Activated CD4-positive, alpha-beta memory T cell treated with anti-CD3 and anti-CD28 coated beads for 36 hours (primary cell): ENCODE measurements around the gene COL28A1. TPM values are rescaled to one million over a fixed set of nuclear protein-coding genes. Genes with fewer than 3 reads are reported as not detected.

Experiments
- CTCF ChIA-PET: fragments of 350-600 bp; sonication (Branson Sonifier 250); formaldehyde crosslinking; loops from one replicate; lab custom pipeline; 2021; ENCODE audit warnings: antibody characterized with exemption, inconsistent platforms; lab: Charles Lee
- POLR2A ChIA-PET: fragments of 350-600 bp; sonication (Branson Sonifier 250); formaldehyde crosslinking; loops from one replicate; lab custom pipeline; 2021; ENCODE audit warnings: antibody characterized with exemption; lab: Charles Lee
- DNase-seq: peaks from one replicate; pipeline ENCODE4 v3.0.0-alpha.2; 2020
- H3K27ac Mint-ChIP-seq: one replicate; pipeline ENCODE4 v1.8.0; 2021; ENCODE audit warnings: mixed read lengths
- H3K27me3 Mint-ChIP-seq: one replicate; pipeline ENCODE4 v1.8.0; 2021; ENCODE audit warnings: mixed read lengths
- H3K36me3 Mint-ChIP-seq: one replicate; pipeline ENCODE4 v1.8.0; 2021; ENCODE audit warnings: mixed read lengths
- H3K4me1 Mint-ChIP-seq: one replicate; pipeline ENCODE4 v1.8.0; 2021; ENCODE audit warnings: low read depth, mixed read lengths
- H3K4me3 Mint-ChIP-seq: one replicate; pipeline ENCODE4 v1.8.0; 2021; ENCODE audit warnings: mild to moderate bottlenecking, mixed read lengths
- H3K9me3 Mint-ChIP-seq: one replicate; pipeline ENCODE4 v1.8.0; 2021; ENCODE audit warnings: mixed read lengths
- intact Hi-C: fragments of 100-400 bp; cut with micrococcal nuclease; formaldehyde crosslinking; loops from one replicate; pipeline ENCODE4 v1.15.1; 2023
- total RNA-seq, 2 experiments: library from RNA; stranded (reverse); gene quantifications; one replicate each; pipeline ENCODE4 v1.2.3, GENCODE V29; 2021

Gene COL28A1
- total RNA-seq, 2 experiments from 2014 or later = 0.19 TPM; not detected in 1

GRCh38 chr7:7536396-7537019 lies 835 bp upstream of the COL28A1 start:
- Mint-ChIP-seq H3K27me3 (peaks cover 7% of the 10 kb centered on the region), H3K4me1 (no peaks in the 10 kb centered on the region), H3K4me3 (no peak overlapping the region), H3K36me3 (no peaks in the 10 kb centered on the region), H3K27ac (no peak overlapping the region), H3K9me3 (no peaks in the 10 kb centered on the region)
- ChIA-PET CTCF (interaction anchor here (0.6 to 2.1 kb wide), 2 partner anchors 431 to 433 kb away, joined by 3 to 11 read pairs; no protein-coding TSS in a partner anchor), POLR2A (no interaction called here)
- intact Hi-C loops = loop anchor here (1.0 kb wide), 1 partner anchor 433 kb away; no protein-coding TSS in a partner anchor
- DNase-seq = no peak

- CTCF ChIA-PET = no interaction called here
Measured at GRCh38 chr7:7533831-7534430, 1.7 kb downstream of the COL28A1 start.

GRCh38 chr7:7529328-7529727 lies 6.3 kb downstream of the COL28A1 start:
- intact Hi-C loops = no loop called here
- Mint-ChIP-seq H3K27me3 (peaks cover 6% of the 10 kb centered on the region), H3K9me3 (no peaks in the 10 kb centered on the region), H3K36me3 (no peaks in the 10 kb centered on the region), H3K4me3 (no peak overlapping the region), H3K27ac (no peak overlapping the region), H3K4me1 (no peaks in the 10 kb centered on the region)
- ChIA-PET POLR2A (no interaction called here), CTCF (no interaction called here)
- DNase-seq = no peak

More at GRCh38 chr7:7533831-7534430, 1.7 kb downstream of the COL28A1 start:
- POLR2A ChIA-PET = no interaction called here
- DNase-seq = no peak
- H3K27me3 Mint-ChIP-seq = peaks cover 8% of the 10 kb centered on the region
- no peaks in the 10 kb centered on the region for H3K4me1 Mint-ChIP-seq
- intact Hi-C loops = no loop called here
- H3K9me3 Mint-ChIP-seq = no peaks in the 10 kb centered on the region
- no peak overlapping the region for H3K27ac Mint-ChIP-seq
- H3K4me3 Mint-ChIP-seq = no peak overlapping the region
- H3K36me3 Mint-ChIP-seq = no peaks in the 10 kb centered on the region

GRCh38 chr7:7527047-7527446 lies 8.6 kb downstream of the COL28A1 start:
- ChIA-PET CTCF (no interaction called here), POLR2A (no interaction called here)
- peaks cover 3% of the 10 kb centered on the region for H3K27me3 Mint-ChIP-seq
- no peak for DNase-seq
- H3K27ac Mint-ChIP-seq = no peak overlapping the region
- intact Hi-C loops = no loop called here
- no peaks in the 10 kb centered on the region for H3K36me3 Mint-ChIP-seq
- H3K4me1 Mint-ChIP-seq = no peaks in the 10 kb centered on the region
- no peaks in the 10 kb centered on the region for H3K9me3 Mint-ChIP-seq
- H3K4me3 Mint-ChIP-seq = no peak overlapping the region

GRCh38 chr7:7526006-7526405 lies 9.7 kb downstream of the COL28A1 start:
- Mint-ChIP-seq H3K9me3 (no peaks in the 10 kb centered on the region), H3K36me3 (no peaks in the 10 kb centered on the region), H3K4me3 (no peak overlapping the region), H3K27me3 (peaks cover 2% of the 10 kb centered on the region), H3K4me1 (no peaks in the 10 kb centered on the region), H3K27ac (no peak overlapping the region)
- intact Hi-C loops = no loop called here
- no peak for DNase-seq
- ChIA-PET CTCF (interaction anchor here (1.6 kb wide), 1 partner anchor 423 kb away, joined by 4 read pairs; no protein-coding TSS in a partner anchor), POLR2A (no interaction called here)

GRCh38 chr7:7524121-7524520 lies 11.6 kb downstream of the COL28A1 start:
- Mint-ChIP-seq H3K4me3 (no peak overlapping the region), H3K27ac (no peak overlapping the region), H3K9me3 (no peaks in the 10 kb centered on the region), H3K36me3 (no peaks in the 10 kb centered on the region), H3K27me3 (peaks cover 2% of the 10 kb centered on the region), H3K4me1 (no peaks in the 10 kb centered on the region)
- DNase-seq = no peak
- ChIA-PET CTCF (interaction anchor here (1.4 kb wide), 1 partner anchor 421 kb away, joined by 3 read pairs; no protein-coding TSS in a partner anchor), POLR2A (no interaction called here)
- intact Hi-C loops = no loop called here

- ChIA-PET CTCF (interaction anchor here (0.6 to 1.2 kb wide), 2 partner anchors 234 to 419 kb away, joined by 3 to 4 read pairs; no protein-coding TSS in a partner anchor), POLR2A (no interaction called here)
- Mint-ChIP-seq H3K27me3 (peaks cover 5% of the 10 kb centered on the region), H3K4me3 (no peak overlapping the region), H3K9me3 (no peaks in the 10 kb centered on the region), H3K36me3 (no peaks in the 10 kb centered on the region), H3K27ac (no peak overlapping the region), H3K4me1 (no peaks in the 10 kb centered on the region)
- intact Hi-C loops = no loop called here
- no peak for DNase-seq
Measured at GRCh38 chr7:7522421-7522820, 13.3 kb downstream of the COL28A1 start.

- Mint-ChIP-seq H3K27me3 (peaks cover 5% of the 10 kb centered on the region), H3K4me3 (no peak overlapping the region), H3K4me1 (no peaks in the 10 kb centered on the region), H3K9me3 (no peaks in the 10 kb centered on the region), H3K27ac (no peak overlapping the region), H3K36me3 (no peaks in the 10 kb centered on the region)
- POLR2A ChIA-PET = no interaction called here
- CTCF ChIA-PET = no interaction called here
- intact Hi-C loops = no loop called here
- no peak for DNase-seq
Measured at GRCh38 chr7:7521259-7521658, 14.4 kb downstream of the COL28A1 start.

- peaks cover 4% of the 10 kb centered on the region for H3K27me3 Mint-ChIP-seq
- no peaks in the 10 kb centered on the region for H3K9me3 Mint-ChIP-seq
- no peak for DNase-seq
- no peaks in the 10 kb centered on the region for H3K36me3 Mint-ChIP-seq
- intact Hi-C loops = no loop called here
- ChIA-PET POLR2A (no interaction called here), CTCF (no interaction called here)
- H3K27ac Mint-ChIP-seq = no peak overlapping the region
- H3K4me1 Mint-ChIP-seq = no peaks in the 10 kb centered on the region
- no peak overlapping the region for H3K4me3 Mint-ChIP-seq
Measured at GRCh38 chr7:7519528-7519927, 16.1 kb downstream of the COL28A1 start.

GRCh38 chr7:7519056-7519455 lies 16.6 kb downstream of the COL28A1 start:
- Mint-ChIP-seq H3K27ac (no peak overlapping the region), H3K36me3 (no peaks in the 10 kb centered on the region), H3K9me3 (no peaks in the 10 kb centered on the region), H3K27me3 (peaks cover 4% of the 10 kb centered on the region), H3K4me1 (no peaks in the 10 kb centered on the region), H3K4me3 (no peak overlapping the region)
- POLR2A ChIA-PET = no interaction called here
- CTCF ChIA-PET = no interaction called here
- no peak for DNase-seq
- intact Hi-C loops = no loop called here

- Mint-ChIP-seq H3K4me3 (no peak overlapping the region), H3K4me1 (no peaks in the 10 kb centered on the region), H3K9me3 (no peaks in the 10 kb centered on the region), H3K27ac (no peak overlapping the region), H3K36me3 (no peaks in the 10 kb centered on the region), H3K27me3 (peaks cover 4% of the 10 kb centered on the region)
- ChIA-PET CTCF (interaction anchor here (0.6 to 0.9 kb wide), 3 partner anchors 112 to 468 kb away, joined by 3 to 4 read pairs (median 3); no protein-coding TSS in a partner anchor), POLR2A (no interaction called here)
- intact Hi-C loops = no loop called here
- DNase-seq = no peak
Measured at GRCh38 chr7:7517754-7518153, 17.9 kb downstream of the COL28A1 start.

GRCh38 chr7:7516662-7517061 lies 19.0 kb downstream of the COL28A1 start:
- Mint-ChIP-seq H3K27ac (no peak overlapping the region), H3K27me3 (peaks cover 5% of the 10 kb centered on the region), H3K9me3 (no peaks in the 10 kb centered on the region), H3K4me1 (no peaks in the 10 kb centered on the region), H3K36me3 (no peaks in the 10 kb centered on the region), H3K4me3 (no peak overlapping the region)
- POLR2A ChIA-PET = no interaction called here
- intact Hi-C loops = no loop called here
- CTCF ChIA-PET = interaction anchor here (0.9 kb wide), 1 partner anchor 413 kb away, joined by 3 read pairs; no protein-coding TSS in a partner anchor
- DNase-seq = no peak
